SJSA1 (cell line): Measurements from ENCODE around the gene RANBP3. TPM values are rescaled to one million over a fixed set of nuclear protein-coding genes. Genes with fewer than 3 reads are reported as not detected.
"Not testable (repeated sequence)": the region's sequence is repeated elsewhere in the genome, so short reads cannot be mapped to it uniquely, and the experiment has no call there.

Experiments
- DNase-seq, 2 experiments: peaks; one replicate each; pipeline ENCODE4 v3.0.0-alpha.2; 2015 to 2020; ENCODE audit warnings: low spot score in 2 of 2, low read depth in 1 of 2
- H3K27ac ChIP-seq: fragments of 250-450 bp; sonication (Bioruptor Pico); 2 replicates; pipeline ENCODE4 v1.5.1; 2020; ENCODE audit warnings: mild to moderate bottlenecking, moderate library complexity
- H3K27me3 ChIP-seq: fragments of 250-450 bp; sonication (Bioruptor Pico); replicated peaks from 2 replicates; pipeline ENCODE4 v1.5.1; 2020; ENCODE audit warnings: mild to moderate bottlenecking, moderate library complexity
- H3K36me3 ChIP-seq: fragments of 250-450 bp; sonication (Bioruptor Pico); 2 replicates; pipeline ENCODE4 v1.5.1; 2020; ENCODE audit warnings: mild to moderate bottlenecking
- H3K4me1 ChIP-seq: fragments of 250-450 bp; sonication (Bioruptor Pico); replicated peaks from 2 replicates; pipeline ENCODE4 v1.6.1; 2021; ENCODE audit warnings: mild to moderate bottlenecking
- H3K4me3 ChIP-seq: fragments of 250-450 bp; sonication (Bioruptor Pico); 2 replicates; pipeline ENCODE4 v1.5.1; 2020; ENCODE audit warnings: mild to moderate bottlenecking
- H3K9me3 ChIP-seq: fragments of 250-450 bp; sonication (Bioruptor Pico); replicated peaks from 2 replicates; pipeline ENCODE4 v1.5.1; 2020; ENCODE audit warnings: mild to moderate bottlenecking
- total RNA-seq: library from RNA; depleted of rRNA; stranded (reverse); fragments of >200 nt; shearing (Covaris generic); gene quantifications from 2 replicates; pipeline ENCODE4 v1.2.3, GENCODE V29; 2014

Gene RANBP3
- total RNA-seq, 1 experiment from 2014 or later: 81.2 TPM

GRCh38 chr19:5973867-5974635 is 3.9 kb downstream of the RANBP3 start:
- H3K27ac ChIP-seq: no peak overlapping the region
- DNase-seq: no peak

GRCh38 chr19:5973376-5973775 is 4.6 kb downstream of the RANBP3 start:
- Histone ChIP-seq H3K9me3 (no peaks in the 10 kb centered on the region), H3K27me3 (no peaks in the 10 kb centered on the region), H3K36me3 (peaks cover 66% of the 10 kb centered on the region), H3K27ac (no peak overlapping the region), H3K4me3 (no peak overlapping the region), H3K4me1 (peaks cover 8% of the 10 kb centered on the region)
- DNase-seq: no peak

More at GRCh38 chr19:5973867-5974635, 3.9 kb downstream of the RANBP3 start:
- peaks cover 64% of the 10 kb centered on the region for H3K36me3 ChIP-seq
- H3K4me3 ChIP-seq: no peak overlapping the region
- H3K27me3 ChIP-seq: no peaks in the 10 kb centered on the region
- H3K4me1 ChIP-seq: peaks cover 11% of the 10 kb centered on the region
- no peaks in the 10 kb centered on the region for H3K9me3 ChIP-seq

GRCh38 chr19:5972355-5972731 is 5.6 kb downstream of the RANBP3 start:
- no peak for DNase-seq
- H3K4me1 ChIP-seq: peaks cover 17% of the 10 kb centered on the region
- H3K27me3 ChIP-seq: no peaks in the 10 kb centered on the region
- H3K4me3 ChIP-seq: no peak overlapping the region
- peaks cover 72% of the 10 kb centered on the region for H3K36me3 ChIP-seq
- no peaks in the 10 kb centered on the region for H3K9me3 ChIP-seq
- no peak overlapping the region for H3K27ac ChIP-seq

DNA sequence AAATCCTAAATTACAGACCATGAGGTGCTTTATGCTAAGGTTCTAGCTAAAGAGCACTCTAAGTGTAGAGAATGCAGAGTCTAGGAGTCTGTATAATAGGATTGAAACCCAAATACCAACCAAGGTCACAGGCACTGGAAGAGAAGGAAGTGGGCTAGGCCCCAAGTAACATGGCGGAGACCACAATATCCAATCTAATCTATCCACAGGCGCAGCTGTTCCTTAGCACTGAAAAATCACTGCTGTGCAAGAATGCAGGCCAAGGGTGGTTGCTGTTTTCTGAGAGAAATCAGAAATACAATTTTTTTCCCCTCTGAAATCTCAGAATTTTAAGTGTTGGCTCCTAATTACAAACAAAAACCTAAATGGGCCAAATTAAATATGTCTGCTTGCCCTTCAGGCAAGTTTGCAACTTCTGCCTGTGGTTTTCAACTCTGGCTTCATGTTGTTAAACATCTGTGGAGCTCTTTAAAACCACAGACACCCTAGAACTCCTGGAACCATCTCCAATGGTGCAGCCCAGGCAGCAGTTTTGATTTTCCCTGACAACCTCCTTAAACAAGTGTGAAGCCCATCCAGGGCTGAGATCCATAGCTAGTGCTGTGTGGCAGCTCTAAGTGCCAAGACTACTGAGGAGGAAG is 6.1 kb downstream of the RANBP3 start:
- Histone ChIP-seq H3K9me3 (no peaks in the 10 kb centered on the region), H3K4me1 (peaks cover 15% of the 10 kb centered on the region), H3K27me3 (no peaks in the 10 kb centered on the region), H3K27ac (no peak overlapping the region), H3K36me3 (peaks cover 75% of the 10 kb centered on the region), H3K4me3 (no peak overlapping the region)
- no peak for DNase-seq

GRCh38 chr19:5969476-5969875 is 8.5 kb downstream of the RANBP3 start:
- Histone ChIP-seq H3K4me1 (peaks cover 10% of the 10 kb centered on the region), H3K36me3 (peaks cover 66% of the 10 kb centered on the region), H3K27ac (no peak overlapping the region), H3K9me3 (no peaks in the 10 kb centered on the region), H3K27me3 (no peaks in the 10 kb centered on the region), H3K4me3 (no peak overlapping the region)
- no peak for DNase-seq

- Histone ChIP-seq H3K9me3 (no peaks in the 10 kb centered on the region), H3K4me3 (no peak overlapping the region), H3K36me3 (peaks cover 59% of the 10 kb centered on the region), H3K4me1 (peaks cover 10% of the 10 kb centered on the region), H3K27ac (no peak overlapping the region), H3K27me3 (no peaks in the 10 kb centered on the region)
- no peak for DNase-seq
Observed at GRCh38 chr19:5968431-5969373, 9.2 kb downstream of the RANBP3 start.

DNA sequence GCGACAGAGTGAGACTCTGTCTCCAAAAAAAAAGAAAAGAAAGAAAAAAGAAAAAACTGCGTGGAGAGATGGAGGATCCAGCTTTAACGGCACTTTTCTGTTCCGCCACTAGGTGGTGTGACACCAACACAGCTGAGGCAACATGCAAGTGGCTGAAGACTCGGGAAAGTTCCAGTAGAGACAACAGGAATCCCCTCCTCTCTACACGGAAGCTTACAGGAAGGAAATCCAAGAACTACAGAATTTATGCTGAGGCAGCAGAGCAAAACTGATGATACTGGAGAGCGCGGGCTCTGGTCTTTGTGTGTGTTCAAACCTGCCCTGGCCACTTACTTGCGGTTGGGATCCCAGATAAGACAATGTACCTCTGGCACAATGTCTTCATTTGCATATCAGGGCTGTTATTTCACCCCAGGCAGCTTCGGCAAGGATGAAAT is 9.9 kb downstream of the RANBP3 start:
- DNase-seq: peak; percentile 54 to 73
- H3K27ac ChIP-seq: no peak overlapping the region

GRCh38 chr19:5967571-5967970 is 10.4 kb downstream of the RANBP3 start:
- DNase-seq: no peak
- Histone ChIP-seq H3K4me1 (peaks cover 10% of the 10 kb centered on the region), H3K4me3 (no peak overlapping the region), H3K27ac (no peak overlapping the region), H3K27me3 (no peaks in the 10 kb centered on the region), H3K9me3 (no peaks in the 10 kb centered on the region), H3K36me3 (peaks cover 49% of the 10 kb centered on the region)

More for the DNA sequence above, 9.9 kb downstream of the RANBP3 start:
- no peak overlapping the region for H3K4me3 ChIP-seq
- H3K27me3 ChIP-seq: no peaks in the 10 kb centered on the region
- no peaks in the 10 kb centered on the region for H3K9me3 ChIP-seq
- peaks cover 10% of the 10 kb centered on the region for H3K4me1 ChIP-seq
- H3K36me3 ChIP-seq: peaks cover 53% of the 10 kb centered on the region

DNA sequence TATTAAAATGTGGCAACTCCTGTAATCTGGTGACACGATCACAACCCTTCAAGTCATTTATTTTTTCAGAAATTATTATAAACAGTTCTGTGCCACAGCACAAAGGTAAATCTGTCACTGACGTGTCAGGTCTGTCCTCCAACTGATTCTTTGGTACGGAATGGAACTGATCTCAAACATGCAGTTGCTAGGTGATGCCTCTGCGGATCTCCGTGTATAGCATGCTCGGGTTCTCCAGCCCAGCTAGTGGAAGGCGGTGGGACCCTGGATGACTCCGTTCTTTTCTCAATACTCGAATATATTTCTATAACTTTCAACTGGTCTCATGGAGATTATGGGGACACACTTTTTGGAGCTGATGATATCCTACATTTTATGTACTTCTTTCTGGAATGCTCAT is 11.0 kb downstream of the RANBP3 start:
- H3K9me3 ChIP-seq: no peaks in the 10 kb centered on the region
- H3K36me3 ChIP-seq: peaks cover 42% of the 10 kb centered on the region
- no peak overlapping the region for H3K27ac ChIP-seq
- H3K27me3 ChIP-seq: no peaks in the 10 kb centered on the region
- H3K4me1 ChIP-seq: peaks cover 17% of the 10 kb centered on the region
- no peak for DNase-seq
- H3K4me3 ChIP-seq: no peak overlapping the region

DNA sequence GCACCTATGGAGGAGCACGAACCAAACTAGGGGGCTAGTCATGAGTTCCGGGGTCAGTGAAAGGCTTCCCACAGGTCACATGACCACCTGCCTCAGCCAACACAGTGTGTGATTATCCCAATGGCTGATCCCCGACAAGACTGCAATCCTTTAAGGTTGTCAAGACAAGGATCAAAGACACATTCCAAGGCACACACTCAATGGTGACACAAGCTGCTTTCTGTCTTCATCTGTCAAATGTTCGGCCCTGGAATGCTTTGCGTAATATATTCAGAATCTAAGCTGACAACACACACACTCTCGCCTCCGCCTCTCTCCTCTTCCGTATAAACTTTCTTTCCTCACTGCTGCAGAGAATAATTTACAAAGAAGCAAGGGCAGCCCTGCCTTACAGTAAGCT is 11.7 kb downstream of the RANBP3 start:
- Histone ChIP-seq H3K4me1 (peaks cover 20% of the 10 kb centered on the region), H3K27me3 (no peaks in the 10 kb centered on the region), H3K9me3 (no peaks in the 10 kb centered on the region), H3K36me3 (peaks cover 36% of the 10 kb centered on the region), H3K27ac (no peak overlapping the region), H3K4me3 (no peak overlapping the region)
- no peak for DNase-seq

DNA sequence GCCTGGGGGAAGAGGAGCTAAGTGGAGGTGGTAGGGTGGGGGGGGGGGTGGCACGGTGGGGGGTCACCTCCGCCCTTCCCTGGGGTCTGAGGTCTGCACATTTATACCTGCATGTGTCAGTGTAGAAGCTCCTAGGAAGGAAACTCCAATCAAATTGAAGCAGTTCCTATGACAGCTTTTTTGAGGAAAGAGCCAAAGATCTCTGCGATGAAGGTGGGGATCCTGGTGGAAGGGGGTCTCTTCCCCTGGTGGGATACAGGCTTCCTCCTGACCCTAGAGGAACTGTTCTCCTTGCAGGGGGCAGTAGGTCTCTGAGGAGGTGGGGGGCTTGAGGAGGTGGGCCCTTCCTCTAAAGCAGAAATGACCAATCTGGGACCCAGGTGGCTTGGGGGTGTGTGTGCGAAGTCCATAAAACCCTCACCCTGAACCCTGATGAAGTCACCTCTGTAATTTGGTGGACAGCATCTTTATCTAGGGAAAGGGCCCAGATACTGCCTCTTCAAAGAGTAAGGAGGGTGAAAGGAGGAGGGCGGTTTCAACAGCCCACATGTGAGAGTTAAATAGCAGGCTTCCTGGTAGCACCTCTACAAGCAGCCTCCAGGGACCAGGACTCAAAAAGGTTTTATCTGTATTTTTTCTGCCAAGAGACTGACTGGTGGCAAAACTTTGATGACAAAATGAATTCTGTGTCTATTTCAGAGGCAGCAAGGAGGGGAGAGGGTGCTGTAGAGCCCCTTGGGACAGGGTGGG is 12.9 kb downstream of the RANBP3 start:
- peaks cover 20% of the 10 kb centered on the region for H3K4me1 ChIP-seq
- H3K9me3 ChIP-seq: no peaks in the 10 kb centered on the region
- no peaks in the 10 kb centered on the region for H3K27me3 ChIP-seq
- peaks cover 32% of the 10 kb centered on the region for H3K36me3 ChIP-seq
- DNase-seq: no peak
- H3K4me3 ChIP-seq: no peak overlapping the region
- no peak overlapping the region for H3K27ac ChIP-seq

GRCh38 chr19:5963855-5964254 is 14.1 kb downstream of the RANBP3 start:
- Histone ChIP-seq H3K36me3 (peaks cover 32% of the 10 kb centered on the region), H3K4me1 (peaks cover 20% of the 10 kb centered on the region), H3K9me3 (no peaks in the 10 kb centered on the region), H3K4me3 (no peak overlapping the region), H3K27ac (no peak overlapping the region), H3K27me3 (no peaks in the 10 kb centered on the region)
- DNase-seq: no peak

- peaks cover 34% of the 10 kb centered on the region for H3K36me3 ChIP-seq
- not testable (repeated sequence) for H3K9me3 ChIP-seq
Observed at GRCh38 chr19:5963259-5963658, 14.7 kb downstream of the RANBP3 start.

More at GRCh38 chr19:5963259-5963658, 14.7 kb downstream of the RANBP3 start:
- H3K27ac ChIP-seq, H3K27me3 ChIP-seq, H3K4me3 ChIP-seq, DNase-seq: not testable (repeated sequence)
- peaks cover 18% of the 10 kb centered on the region for H3K4me1 ChIP-seq
